Mesendoderm (in vitro differentiated cells): ENCODE data around the gene PRDM16.

ENCODE experiments used
- DNase-seq: peaks from one replicate; pipeline ENCODE4 v3.0.0; 2013
- H2AK5ac ChIP-seq: 2 replicates; pipeline ENCODE4 v1.6.1; 2013; ENCODE audit warnings: low read length, inconsistent platforms
- H2BK120ac ChIP-seq: 2 replicates; pipeline ENCODE4 v1.6.1; 2013; ENCODE audit warnings: low read depth, mild to moderate bottlenecking, low read length, moderate library complexity, mixed read lengths
- H2BK15ac ChIP-seq: replicated peaks from 2 replicates; pipeline ENCODE4 v1.6.1; 2013; ENCODE audit warnings: low read depth, mild to moderate bottlenecking, moderate library complexity
- H2BK5ac ChIP-seq: 2 replicates; pipeline ENCODE4 v1.6.1; 2013; ENCODE audit warnings: low read length, inconsistent platforms
- H3K18ac ChIP-seq: 2 replicates; pipeline ENCODE4 v1.6.1; 2013; ENCODE audit warnings: mild to moderate bottlenecking, low read length, mixed read lengths
- H3K23ac ChIP-seq: one replicate; pipeline ENCODE4 v1.6.1; 2013; ENCODE audit warnings: low read length
- H3K27ac ChIP-seq: 2 replicates; pipeline ENCODE4 v1.5.1; 2013; ENCODE audit warnings: low read depth, mild to moderate bottlenecking, inconsistent platforms, low read length, moderate library complexity
- H3K27me3 ChIP-seq: 2 replicates; pipeline ENCODE4 v1.6.1; 2013; ENCODE audit warnings: low read length, control low read depth, mild to moderate bottlenecking, inconsistent platforms; ENCODE audit not compliant: insufficient read depth, poor library complexity
- H3K36me3 ChIP-seq: 2 replicates; pipeline ENCODE4 v1.6.1; 2013; ENCODE audit warnings: low read length, inconsistent platforms; ENCODE audit not compliant: control insufficient read depth, insufficient read depth
- H3K4ac ChIP-seq: one replicate; pipeline ENCODE4 v1.6.1; 2013; ENCODE audit warnings: low read depth, mild to moderate bottlenecking, low read length, moderate library complexity
- H3K4me1 ChIP-seq: 2 replicates; pipeline ENCODE4 v1.6.1; 2013; ENCODE audit warnings: low read depth, low read length, inconsistent platforms; ENCODE audit not compliant: control insufficient read depth
- H3K4me2 ChIP-seq: 2 replicates; pipeline ENCODE4 v1.6.1; 2013; ENCODE audit warnings: low read length
- H3K4me3 ChIP-seq: 2 replicates; pipeline ENCODE4 v1.5.1; 2013; ENCODE audit warnings: mild to moderate bottlenecking, low read length
- H3K56ac ChIP-seq: one replicate; pipeline ENCODE4 v1.6.1; 2013; ENCODE audit warnings: low read length
- H3K79me1 ChIP-seq: 2 replicates; pipeline ENCODE4 v1.6.1; 2013; ENCODE audit warnings: low read length, inconsistent platforms
- H3K79me2 ChIP-seq: 2 replicates; pipeline ENCODE4 v1.6.1; 2013; ENCODE audit warnings: mild to moderate bottlenecking, low read length; ENCODE audit not compliant: control insufficient read depth, insufficient read depth
- H3K9ac ChIP-seq: 2 replicates; pipeline ENCODE4 v1.6.1; 2013; ENCODE audit warnings: low read length, inconsistent platforms
- H4K5ac ChIP-seq: one replicate; pipeline ENCODE4 v1.6.1; 2013; ENCODE audit warnings: low read length
- H4K8ac ChIP-seq: one replicate; pipeline ENCODE4 v1.6.1; 2013; ENCODE audit warnings: low read depth, mild to moderate bottlenecking, control low read depth, low read length, moderate library complexity
- WGBS: extraction: QIAGEN DNeasy Blood & Tissue Kit; methylation state at CpG from one replicate; pipeline ENCODE4 v1.1.7; 2013; ENCODE audit warnings: low lambda C conversion rate, missing lambda C conversion rate; ENCODE audit not compliant: insufficient coverage; ENCODE audit errors: extremely low coverage; 5-methylcytosine and 5-hydroxymethylcytosine counted together

Gene PRDM16

DNA sequence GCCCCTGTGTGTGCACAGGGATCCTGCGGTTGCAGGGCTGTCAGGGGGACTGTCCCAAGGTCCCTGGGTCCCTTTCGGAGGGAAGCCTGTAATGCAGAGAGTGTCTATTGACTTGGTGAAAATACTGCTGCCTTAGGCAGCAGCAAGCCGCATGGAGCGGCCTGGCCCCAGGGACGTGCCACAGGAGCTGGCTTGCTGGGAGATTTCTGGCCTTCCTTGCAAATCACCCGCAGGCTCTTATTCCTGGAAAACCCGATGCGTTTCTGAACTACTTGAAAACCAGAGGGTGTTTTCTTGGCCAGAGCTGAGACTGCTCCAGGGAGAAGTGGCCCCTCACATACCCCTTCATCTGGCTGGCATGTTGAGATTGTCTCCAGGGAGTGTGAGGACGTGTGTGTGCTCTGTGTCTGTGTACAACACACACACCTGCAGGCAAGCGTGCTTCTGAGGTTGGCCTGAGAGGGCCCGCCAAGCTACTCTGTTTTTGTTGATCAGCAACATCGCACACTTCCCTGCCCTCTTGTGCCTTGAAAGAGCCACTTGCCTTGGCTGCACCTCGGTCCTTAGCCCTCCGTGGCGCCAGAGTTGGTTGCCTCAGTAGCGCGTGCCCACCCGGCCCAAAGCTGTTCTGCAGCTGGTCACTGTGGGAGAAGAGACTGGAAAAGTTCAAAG is 10.5 kb downstream of the PRDM16 start:
- Histone ChIP-seq H2AK5ac (no peak overlapping the region), H3K4ac (no peak overlapping the region), H3K4me1 (no peaks in the 10 kb centered on the region), H3K4me2 (no peak overlapping the region), H3K27ac (no peak overlapping the region), H3K18ac (no peak overlapping the region), H3K56ac (no peak overlapping the region), H2BK120ac (no peak overlapping the region), H3K27me3 (no peaks in the 10 kb centered on the region), H3K4me3 (no peak overlapping the region), H4K8ac (no peak overlapping the region), H3K79me1 (no peaks in the 10 kb centered on the region), H2BK15ac (no peak overlapping the region), H3K23ac (no peak overlapping the region), H3K79me2 (no peaks in the 10 kb centered on the region), H4K5ac (no peak overlapping the region), H3K9ac (no peak overlapping the region), H3K36me3 (no peaks in the 10 kb centered on the region), H2BK5ac (no peak overlapping the region)
- WGBS: no CpG with 5 or more reads among the region's 18 CpGs
- DNase-seq: no peak

DNA sequence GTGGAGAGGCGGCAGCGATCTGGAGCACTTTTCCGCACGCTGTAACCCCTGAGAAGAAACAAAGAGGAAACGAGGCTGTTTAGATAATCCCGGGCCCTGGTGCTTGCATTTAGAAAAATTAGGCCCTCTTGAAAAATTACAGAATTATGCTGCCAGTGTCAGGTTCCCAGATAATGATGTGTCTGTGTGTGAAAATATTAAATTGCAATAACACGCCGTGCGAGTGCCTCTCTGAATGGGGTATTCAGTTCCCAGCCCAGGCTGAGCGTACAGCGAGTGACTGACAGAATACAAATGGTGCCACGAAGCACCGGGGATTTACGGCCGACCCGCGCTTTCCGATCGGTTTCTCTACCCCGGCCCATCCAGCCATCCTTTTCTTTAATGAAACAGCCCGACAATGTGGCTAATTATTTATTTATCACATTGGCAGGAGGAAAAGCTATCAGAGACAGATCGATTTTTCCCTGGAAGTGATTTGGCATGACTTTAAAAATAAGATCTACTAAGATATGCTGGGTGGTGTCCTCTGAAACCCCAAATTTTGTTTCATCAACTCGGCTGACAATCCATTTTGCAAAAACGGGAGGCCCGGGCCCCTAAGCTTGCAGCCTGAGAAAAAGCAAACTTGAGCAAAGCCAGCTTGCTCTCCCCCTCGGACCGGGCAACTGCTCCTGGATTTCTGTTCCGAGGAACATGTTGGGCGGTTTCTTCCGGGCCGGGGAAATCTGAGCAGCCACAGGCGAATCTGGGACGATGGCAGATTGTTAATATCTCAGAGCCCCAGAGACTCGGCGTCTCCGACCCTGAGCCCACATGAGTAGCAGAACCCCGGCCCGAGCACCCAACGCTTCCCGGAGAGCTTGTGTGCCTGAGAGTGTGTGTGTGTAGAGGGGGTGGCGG is 11.3 kb downstream of the PRDM16 start:
- no peak overlapping the region for H4K8ac ChIP-seq
- no peak overlapping the region for H3K23ac ChIP-seq
- WGBS: no CpG with 5 or more reads among the region's 41 CpGs
- no peak overlapping the region for H3K56ac ChIP-seq
- no peak overlapping the region for H2BK5ac ChIP-seq
- H3K27me3 ChIP-seq: no peaks in the 10 kb centered on the region
- DNase-seq: no peak
- no peak overlapping the region for H4K5ac ChIP-seq
- no peaks in the 10 kb centered on the region for H3K79me2 ChIP-seq
- no peak overlapping the region for H2AK5ac ChIP-seq
- no peak overlapping the region for H3K9ac ChIP-seq
- no peaks in the 10 kb centered on the region for H3K79me1 ChIP-seq
- no peaks in the 10 kb centered on the region for H3K4me1 ChIP-seq
- H3K4ac ChIP-seq: no peak overlapping the region
- no peaks in the 10 kb centered on the region for H3K36me3 ChIP-seq
- no peak overlapping the region for H3K4me3 ChIP-seq
- H3K18ac ChIP-seq: no peak overlapping the region
- no peak overlapping the region for H2BK120ac ChIP-seq
- H3K27ac ChIP-seq: no peak overlapping the region
- H2BK15ac ChIP-seq: no peak overlapping the region
- H3K4me2 ChIP-seq: no peak overlapping the region

DNA sequence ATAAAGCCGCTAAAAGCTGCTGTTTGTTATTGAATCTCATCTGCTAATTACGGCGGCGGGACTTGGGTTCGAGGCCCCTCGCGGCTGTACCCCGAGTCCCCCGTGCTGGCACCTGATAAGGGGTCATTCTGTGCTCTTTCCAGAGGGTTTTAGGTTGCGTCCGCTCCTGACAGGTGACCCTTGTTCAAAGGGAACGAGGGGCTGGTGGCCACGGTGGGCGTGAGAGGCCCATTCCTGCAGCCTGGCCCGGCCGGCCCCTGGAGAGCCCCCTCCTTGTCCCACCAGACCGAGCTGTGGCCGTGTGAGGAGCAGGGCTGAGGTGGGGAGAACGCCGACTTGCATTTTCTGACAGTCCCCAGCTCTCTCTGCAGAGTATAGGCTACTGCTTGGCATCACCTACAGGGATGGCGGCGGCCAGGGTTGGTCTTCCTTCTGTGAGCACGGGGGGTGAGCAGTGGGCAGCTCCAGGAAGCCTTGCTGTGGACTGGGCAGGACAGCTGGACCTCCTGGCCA is 12.2 kb downstream of the PRDM16 start:
- Histone ChIP-seq H3K4ac (no peak overlapping the region), H2BK5ac (no peak overlapping the region), H3K4me3 (no peak overlapping the region), H2BK120ac (no peak overlapping the region), H2BK15ac (no peak overlapping the region), H3K36me3 (no peaks in the 10 kb centered on the region), H3K79me1 (no peaks in the 10 kb centered on the region), H3K18ac (no peak overlapping the region), H3K56ac (no peak overlapping the region), H3K4me1 (no peaks in the 10 kb centered on the region), H3K23ac (no peak overlapping the region), H3K4me2 (no peak overlapping the region), H4K8ac (no peak overlapping the region), H3K27me3 (no peaks in the 10 kb centered on the region), H2AK5ac (no peak overlapping the region), H3K9ac (no peak overlapping the region), H3K79me2 (no peaks in the 10 kb centered on the region), H3K27ac (no peak overlapping the region), H4K5ac (no peak overlapping the region)
- no CpG with 5 or more reads among the region's 23 CpGs for WGBS
- DNase-seq: no peak

DNA sequence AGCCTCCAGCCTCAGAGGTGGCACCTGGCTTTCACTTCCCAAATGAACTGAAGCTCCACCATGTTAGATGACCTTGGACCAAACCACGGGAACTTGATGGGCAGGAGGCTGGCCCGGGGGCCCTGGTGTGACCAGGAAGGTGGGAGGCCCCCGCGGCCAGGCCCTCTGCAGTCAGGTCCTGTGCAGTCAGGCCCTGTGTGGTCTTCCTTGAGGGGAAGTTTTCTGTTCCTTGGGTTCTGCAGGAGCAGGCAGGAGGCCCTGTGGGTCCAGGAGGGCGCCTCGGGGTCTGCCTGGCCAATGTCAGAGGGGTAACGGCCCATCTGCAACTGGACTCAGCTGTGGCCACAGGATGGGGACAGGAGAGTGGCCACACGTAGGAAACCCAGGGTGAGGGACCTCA is 13.0 kb downstream of the PRDM16 start:
- no peaks in the 10 kb centered on the region for H3K4me1 ChIP-seq
- no peak for DNase-seq
- H3K27ac ChIP-seq: no peak overlapping the region
- no peak overlapping the region for H2BK120ac ChIP-seq
- no peak overlapping the region for H4K5ac ChIP-seq
- H3K56ac ChIP-seq: no peak overlapping the region
- no peak overlapping the region for H2BK15ac ChIP-seq
- H3K79me1 ChIP-seq: no peaks in the 10 kb centered on the region
- no peak overlapping the region for H3K18ac ChIP-seq
- no peaks in the 10 kb centered on the region for H3K79me2 ChIP-seq
- no peak overlapping the region for H2BK5ac ChIP-seq
- no CpG with 5 or more reads among the region's 8 CpGs for WGBS
- no peaks in the 10 kb centered on the region for H3K36me3 ChIP-seq
- H2AK5ac ChIP-seq: no peak overlapping the region
- no peak overlapping the region for H3K9ac ChIP-seq
- H3K4me3 ChIP-seq: no peak overlapping the region
- no peak overlapping the region for H3K4me2 ChIP-seq
- no peak overlapping the region for H3K4ac ChIP-seq
- H4K8ac ChIP-seq: no peak overlapping the region
- no peak overlapping the region for H3K23ac ChIP-seq
- no peaks in the 10 kb centered on the region for H3K27me3 ChIP-seq

DNA sequence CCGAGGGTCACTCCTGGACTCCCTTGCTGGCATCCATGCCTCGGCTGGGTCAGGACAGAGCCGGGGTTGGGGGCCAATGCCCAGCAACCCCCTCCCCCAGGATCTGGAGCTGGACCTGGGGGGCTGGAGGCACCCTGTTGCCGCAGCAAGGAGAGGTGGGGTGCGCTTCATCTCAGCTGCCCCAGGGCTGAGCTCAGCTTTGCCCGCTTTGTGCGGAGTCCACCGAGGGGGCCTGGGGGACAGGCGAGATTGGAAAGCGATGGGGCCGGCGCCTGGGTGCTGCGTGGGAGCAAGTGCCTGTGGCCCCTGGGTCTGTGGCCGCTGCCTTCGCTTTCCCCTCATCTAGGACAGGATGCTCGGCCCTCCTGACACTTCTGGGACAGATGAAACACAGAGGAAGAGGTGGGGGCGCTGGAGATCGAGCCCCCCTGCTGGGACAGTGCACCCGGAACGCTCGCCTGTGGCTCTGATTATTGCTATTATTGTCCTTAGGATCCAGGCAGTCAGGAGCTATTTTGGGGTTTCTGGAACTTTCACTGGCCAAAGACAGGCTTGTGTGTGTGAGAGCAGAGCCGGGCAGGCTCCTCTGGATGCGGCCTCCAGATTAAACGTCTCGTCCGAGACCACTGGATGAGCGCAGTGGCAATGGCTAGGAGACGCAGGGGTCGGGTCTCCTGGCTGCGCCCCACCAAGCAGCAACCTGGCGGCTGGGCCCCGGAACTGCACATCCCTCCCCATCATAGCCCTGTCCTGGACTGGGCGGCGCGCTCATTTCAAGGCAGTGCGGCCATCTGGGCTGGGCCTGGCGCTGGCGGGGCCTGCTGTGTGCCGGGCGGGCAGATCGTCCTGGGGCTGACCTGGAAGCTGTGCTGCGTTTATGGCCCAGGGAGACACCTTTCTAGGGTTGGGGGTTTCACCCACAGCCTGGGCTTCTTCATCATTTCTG is 13.8 kb downstream of the PRDM16 start:
- H2BK120ac ChIP-seq: no peak overlapping the region
- no peak overlapping the region for H3K18ac ChIP-seq
- no CpG with 5 or more reads among the region's 42 CpGs for WGBS
- H3K79me1 ChIP-seq: no peaks in the 10 kb centered on the region
- H2AK5ac ChIP-seq: no peak overlapping the region
- no peaks in the 10 kb centered on the region for H3K4me1 ChIP-seq
- H3K4me2 ChIP-seq: no peak overlapping the region
- no peak overlapping the region for H3K27ac ChIP-seq
- H3K9ac ChIP-seq: no peak overlapping the region
- no peak overlapping the region for H3K4me3 ChIP-seq
- DNase-seq: no peak
- H4K5ac ChIP-seq: no peak overlapping the region
- no peaks in the 10 kb centered on the region for H3K36me3 ChIP-seq
- no peak overlapping the region for H3K56ac ChIP-seq
- H2BK5ac ChIP-seq: no peak overlapping the region
- H3K23ac ChIP-seq: no peak overlapping the region
- no peaks in the 10 kb centered on the region for H3K27me3 ChIP-seq
- no peak overlapping the region for H2BK15ac ChIP-seq
- no peak overlapping the region for H3K4ac ChIP-seq
- H3K79me2 ChIP-seq: no peaks in the 10 kb centered on the region
- H4K8ac ChIP-seq: no peak overlapping the region
